Brain pericyte (primary cell): ENCODE results near the gene CCL23.
"Not testable (repeated sequence)": the region's sequence is repeated elsewhere in the genome, so short reads cannot be mapped to it uniquely, and the experiment has no call there.

Experiments
- DNase-seq: peaks from one replicate; pipeline ENCODE4 v3.0.0-alpha.2; 2012; ENCODE audit warnings: low read depth, low spot score

CCL23 gene, protein sequence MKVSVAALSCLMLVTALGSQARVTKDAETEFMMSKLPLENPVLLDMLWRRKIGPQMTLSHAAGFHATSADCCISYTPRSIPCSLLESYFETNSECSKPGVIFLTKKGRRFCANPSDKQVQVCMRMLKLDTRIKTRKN

DNA sequence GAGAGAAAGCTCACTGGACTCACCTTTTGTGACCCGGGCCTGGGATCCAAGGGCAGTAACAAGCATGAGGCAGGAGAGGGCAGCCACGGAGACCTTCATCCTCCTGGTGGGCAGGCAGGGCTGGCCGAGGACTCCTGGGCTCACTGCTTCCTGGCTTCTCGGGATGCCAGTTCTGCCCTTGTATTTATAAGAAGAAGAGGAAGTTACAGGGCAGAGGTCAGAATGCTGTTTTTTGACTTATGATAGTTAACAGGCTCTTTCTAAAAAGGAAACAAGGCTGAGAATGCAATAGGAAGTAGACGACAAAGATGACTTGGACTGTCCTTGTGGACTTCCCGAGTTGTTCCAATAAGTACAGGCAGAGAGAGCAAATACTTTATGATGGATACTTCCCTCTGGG lies at the start of gene CCL23:
CCL23 (minus strand) TSS at position 174 of the 400 bp plus-strand sequence; CDS start at position 99, 75 bp downstream.
- no peak for DNase-seq

DNA sequence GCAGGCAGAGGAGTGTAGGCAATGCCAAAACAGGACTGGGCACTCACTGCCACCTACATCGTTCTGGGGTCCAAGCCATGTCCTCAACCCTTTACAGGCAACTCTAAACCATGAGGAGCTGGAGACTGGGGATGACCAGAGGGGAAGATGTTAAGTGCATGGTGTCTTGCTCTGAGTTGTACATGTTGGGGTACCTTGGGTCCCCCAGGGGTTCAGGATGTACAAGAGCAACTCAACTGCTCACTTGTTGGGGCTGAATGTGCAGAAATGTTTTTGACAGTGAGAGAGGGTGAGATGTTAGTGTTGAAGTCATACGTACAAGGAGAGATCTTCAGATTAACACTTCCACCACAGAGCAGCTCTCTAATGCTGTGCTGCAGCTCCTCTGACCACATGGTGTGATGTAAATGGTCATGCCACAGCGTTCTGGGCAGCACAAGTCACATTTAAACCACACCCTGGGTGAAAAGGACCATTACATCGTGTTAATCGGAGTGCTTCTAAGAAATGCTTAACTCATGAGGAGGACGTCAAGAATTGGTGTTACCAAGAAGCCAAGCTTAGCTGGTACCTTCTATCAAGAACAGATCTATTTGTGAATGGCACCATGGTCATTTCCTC lies 48.7 kb upstream of the CCL23 start:
- no peak for DNase-seq

DNA sequence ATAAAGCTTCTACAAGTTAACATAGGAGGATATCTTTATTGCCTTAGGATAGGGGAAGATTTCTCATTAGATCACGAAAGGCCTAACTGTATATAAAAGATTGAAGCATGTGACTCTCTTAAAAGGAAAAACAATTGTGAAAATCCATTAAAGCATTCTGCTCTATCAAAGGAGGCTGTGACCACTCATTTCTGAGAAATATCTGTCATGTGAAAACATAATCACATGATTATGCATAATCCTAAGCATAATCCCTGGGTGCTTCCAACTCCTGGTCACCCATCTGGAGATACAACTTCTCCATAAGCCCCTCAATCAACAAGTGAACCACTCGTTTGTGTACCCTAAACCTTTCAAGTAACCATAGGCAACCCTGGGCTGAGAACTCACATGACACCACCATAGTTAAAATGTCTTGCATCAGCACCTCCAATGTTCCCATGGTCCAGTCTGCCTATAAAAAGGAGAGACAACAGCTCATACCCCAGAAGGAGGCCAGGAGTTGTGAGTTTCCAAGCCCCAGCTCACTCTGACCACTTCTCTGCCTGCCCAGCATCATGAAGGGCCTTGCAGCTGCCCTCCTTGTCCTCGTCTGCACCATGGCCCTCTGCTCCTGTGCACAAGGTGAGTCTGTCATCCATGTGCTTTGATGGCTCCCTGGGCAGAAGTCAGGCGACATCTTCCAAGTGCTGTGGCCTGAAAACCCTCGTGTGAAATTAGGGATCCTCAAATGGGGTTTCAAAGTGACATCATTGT lies 46.2 kb upstream of the CCL23 start, which contains the start of gene CCL18:
CCL18 (plus strand) TSS at position 487 of the 756 bp plus-strand sequence; CDS start at position 558, 71 bp downstream.
- DNase-seq: no peak

DNA sequence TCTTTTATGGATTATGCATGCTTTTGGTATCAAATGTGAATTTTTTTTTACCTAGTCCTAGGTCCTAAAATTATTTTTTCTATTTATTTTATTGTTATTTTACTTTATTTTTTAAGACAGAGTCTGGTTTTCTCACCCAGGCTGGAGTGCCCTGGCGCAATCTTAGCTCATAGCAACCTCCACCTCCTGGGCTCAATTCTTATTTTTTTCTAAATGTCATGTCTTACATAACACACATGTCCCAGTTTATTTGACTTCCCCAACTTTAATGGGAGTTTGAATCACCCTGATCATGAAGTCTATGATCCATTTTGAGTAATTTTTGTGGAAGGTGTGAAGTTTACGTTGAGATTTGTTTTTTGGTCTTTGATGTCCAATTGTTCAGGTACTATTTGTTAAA lies 43.0 kb upstream of the CCL23 start:
- DNase-seq: no peak

DNA sequence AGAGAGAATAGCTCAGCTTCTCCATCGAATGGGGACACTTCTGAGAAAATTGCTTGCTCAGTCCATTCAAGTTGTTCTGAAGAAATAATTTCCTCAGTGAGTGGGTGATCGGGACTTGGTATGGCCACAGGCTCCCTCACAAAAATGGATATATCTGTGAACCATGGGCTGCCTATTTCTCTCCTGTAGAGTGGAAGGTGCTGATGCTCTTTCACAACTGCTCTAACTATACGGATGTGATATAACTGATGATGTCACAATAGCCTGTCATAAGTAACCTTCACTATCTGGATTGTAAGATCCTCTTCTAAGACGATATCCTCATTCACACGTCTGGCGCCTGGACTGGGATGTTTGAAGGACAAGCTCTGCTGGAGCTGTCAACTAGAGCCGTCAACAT lies 41.6 kb upstream of the CCL23 start:
- DNase-seq: no peak

DNA sequence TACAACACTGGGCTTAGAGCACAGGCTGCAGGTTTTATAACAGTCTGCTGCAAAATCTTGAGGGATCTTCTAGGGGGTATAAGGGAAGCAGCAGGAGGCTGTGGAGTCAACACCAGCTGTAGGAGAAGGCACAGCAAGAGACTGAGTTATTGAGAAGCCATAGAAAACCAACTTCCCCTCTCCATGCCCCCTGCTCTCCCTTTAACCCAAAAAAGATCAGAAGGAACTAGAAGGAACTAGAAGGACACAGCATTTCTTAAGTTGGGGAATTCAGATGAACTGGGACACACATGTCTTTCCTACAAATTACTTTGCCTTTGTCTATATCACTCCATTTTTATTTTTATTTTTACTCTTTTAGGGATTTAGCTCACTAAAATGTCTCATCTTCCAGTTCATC lies 40.1 kb upstream of the CCL23 start:
- no peak for DNase-seq

DNA sequence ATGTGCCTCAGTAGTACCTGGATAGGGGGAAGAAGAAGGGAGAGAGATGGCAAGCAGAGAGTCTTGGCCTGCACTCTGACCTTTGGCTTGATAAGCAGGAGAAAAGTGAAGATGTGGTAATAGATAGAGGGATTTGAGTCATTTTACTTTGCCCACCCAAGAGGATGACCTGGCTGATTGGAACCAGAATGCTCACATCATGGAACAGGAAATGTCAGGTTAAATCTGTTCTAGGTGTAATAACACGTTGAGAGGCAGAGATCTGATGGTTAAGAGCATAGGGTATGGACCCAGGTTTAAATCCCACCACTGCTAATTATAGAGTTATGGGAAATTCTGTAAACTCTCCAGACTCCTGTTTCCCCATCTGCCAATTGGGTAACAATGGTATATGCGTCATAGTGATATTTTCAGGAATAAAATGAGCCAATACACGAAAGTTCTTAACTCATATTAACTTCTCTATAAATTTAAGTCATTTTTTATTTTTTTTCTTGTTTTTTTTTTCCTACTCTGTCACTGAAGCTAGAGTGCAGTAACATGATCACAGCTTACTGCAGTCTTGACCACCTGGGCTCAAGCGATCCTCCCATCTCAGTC lies 38.2 kb upstream of the CCL23 start:
- DNase-seq: no peak

DNA sequence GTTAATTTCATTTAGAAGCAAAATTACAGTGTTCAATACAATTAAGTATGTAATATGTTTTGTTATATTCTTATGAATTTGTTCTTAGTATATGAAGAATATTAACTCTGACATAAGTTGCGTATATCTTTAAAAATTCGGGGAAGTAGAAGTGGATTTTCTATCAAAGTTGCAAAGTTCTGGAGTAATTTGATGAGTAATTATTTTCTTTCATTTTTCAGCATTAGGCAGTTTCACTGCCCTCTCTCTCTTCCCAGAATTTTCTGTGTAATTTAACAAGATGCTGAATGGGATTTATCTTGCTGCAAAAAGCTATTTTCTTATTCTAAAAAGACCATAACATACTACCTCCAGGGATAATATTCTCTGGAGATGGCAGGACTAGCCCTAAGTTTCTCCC lies 37.4 kb upstream of the CCL23 start:
- no peak for DNase-seq

DNA sequence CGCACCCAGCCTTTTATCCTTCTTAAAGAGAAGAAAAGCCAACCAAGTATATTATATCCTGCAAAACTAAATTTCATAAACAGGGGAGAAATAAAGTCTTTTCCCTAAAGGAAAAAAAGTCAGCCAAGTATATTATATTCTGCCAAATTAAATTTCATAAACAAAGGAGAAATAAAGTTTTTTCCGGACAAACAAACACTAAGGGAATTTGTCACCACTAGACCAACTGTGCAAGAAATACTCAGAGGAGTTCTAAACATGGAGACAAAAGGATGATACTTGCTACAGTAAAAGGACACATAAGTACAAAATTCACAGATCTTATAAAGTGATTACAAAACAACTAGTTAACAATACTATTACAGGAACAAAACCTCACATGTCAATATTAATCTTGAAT lies 31.9 kb upstream of the CCL23 start:
- no peak for DNase-seq

DNA sequence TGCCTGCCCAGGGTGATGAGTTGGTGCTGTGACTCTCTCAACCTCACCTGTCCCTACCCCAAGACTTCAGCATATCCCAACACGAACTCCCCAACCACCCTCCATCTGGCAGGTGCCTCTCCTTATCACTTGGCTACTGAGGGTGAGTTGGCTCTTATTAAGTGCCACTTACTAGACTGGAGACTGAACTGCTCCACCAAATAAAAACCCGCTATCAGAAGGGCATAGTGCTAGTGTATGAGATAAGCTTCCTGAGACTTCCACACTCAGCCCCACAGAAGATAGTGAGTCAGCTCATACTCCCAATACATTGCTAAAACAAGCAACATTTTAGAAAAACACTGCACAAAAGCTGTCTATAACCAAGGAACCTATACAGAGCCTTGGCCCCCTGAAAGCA lies 30.3 kb upstream of the CCL23 start:
- no peak for DNase-seq

DNA sequence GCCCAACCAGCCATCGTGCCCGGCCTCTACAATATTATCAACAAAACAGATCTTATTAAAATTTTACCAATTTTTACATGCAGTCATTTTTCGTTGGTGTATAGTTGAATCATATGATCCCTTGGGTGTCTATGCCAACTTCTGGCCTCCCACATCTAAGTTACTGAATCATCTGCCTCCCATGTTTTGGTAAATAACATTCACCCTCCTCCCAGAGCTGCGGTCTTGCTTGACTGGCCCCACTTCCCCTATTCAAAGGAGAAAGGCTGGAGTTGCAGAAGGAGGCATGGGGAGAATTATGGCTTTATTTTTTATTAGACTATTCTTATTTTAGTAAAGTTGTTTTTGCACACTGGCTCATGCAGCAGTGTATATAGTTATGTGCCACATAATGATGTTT lies 18.5 kb upstream of the CCL23 start:
- no peak for DNase-seq

DNA sequence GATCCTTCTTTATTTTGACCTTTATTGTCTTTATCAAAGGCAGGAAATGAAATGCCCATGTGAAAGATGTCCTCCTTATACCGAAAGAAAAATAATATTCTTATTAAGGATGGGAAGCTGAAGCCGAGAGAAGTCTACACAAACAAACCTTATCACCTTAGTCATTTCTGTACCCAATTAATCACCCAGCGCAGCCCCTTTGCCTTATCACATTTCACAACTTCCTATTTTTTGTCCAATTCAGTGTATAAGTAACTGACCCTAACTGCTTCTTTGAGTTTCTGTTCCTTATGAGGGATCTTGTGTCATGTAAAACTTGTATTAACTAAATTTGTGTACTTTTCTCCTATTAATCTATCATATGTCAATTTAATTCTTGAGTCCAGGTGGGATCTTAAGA lies 16.4 kb upstream of the CCL23 start:
- no peak for DNase-seq

DNA sequence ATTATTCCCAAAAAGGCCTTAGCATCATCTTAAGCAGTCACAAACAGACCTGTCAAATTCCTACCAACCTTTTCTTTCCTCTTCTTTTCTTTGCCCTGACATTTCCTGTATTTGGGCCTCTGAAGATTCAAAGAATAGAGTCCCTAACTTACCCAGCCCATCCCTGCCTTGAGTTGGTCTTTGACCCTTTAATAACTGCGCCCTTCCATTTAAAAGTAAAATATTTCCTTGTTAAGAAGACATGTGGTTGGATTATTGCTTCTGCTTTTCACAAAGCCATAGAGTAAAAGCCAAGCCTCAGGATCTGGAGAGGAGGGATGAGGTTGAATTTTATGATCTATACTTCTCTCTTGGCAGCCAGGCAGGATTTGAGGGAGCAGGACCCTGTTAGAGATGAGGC lies 13.2 kb upstream of the CCL23 start:
- DNase-seq: no peak

DNA sequence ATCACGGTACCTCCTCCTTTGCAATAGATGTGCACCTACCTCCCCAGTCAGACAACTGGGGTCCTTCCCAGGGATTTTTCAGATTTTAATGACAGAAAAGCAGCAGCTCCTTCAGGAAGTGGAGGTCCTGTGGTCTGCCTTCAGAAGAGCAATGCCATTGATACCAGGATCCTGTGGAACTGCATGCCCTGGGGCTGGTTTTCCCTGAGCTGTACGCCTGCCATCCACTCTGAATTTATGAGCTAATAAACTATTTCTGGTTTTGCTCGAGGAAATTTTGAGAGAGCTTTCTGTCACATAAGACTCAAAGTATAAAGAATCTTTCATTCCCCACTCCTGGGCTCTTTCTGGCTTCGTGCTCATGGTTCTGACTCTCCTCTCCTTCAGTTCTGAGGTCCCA lies 10.0 kb upstream of the CCL23 start:
- no peak for DNase-seq

DNA sequence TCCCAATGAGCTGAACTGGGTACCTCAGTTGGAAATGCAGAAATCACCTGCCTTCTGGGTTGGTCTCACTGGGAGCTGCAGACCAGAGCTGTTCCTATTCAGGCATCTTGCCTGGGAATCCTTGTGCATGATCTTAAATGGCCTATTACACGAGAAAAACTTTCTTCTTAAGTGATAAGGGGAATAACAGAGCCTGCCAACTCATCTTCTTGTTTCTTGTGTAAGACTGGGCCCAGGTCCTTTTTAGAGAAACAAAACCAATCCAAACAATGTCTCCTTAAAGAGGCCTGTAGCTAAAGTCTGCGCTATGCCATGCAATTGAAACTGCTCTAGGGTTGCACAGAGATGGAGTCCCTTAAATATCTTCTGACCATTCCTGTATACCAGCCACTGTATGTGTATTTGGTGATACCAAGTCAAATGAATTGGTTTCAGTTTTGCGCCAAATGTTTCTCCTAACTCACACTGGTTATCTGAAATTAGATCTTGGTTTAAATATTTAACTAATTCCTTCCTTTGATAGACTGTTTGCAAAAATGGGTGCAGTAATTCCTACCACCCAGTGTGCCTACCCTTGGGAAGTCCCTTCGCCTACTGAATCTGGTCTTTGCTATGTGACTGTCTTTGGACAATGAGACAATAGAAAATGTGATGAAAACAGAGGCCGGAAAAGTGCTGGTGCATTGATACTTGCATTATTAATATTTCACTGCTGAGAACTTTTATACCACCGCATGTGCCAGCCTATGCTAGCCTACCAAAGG lies 6.5 kb upstream of the CCL23 start:
- DNase-seq: no peak

DNA sequence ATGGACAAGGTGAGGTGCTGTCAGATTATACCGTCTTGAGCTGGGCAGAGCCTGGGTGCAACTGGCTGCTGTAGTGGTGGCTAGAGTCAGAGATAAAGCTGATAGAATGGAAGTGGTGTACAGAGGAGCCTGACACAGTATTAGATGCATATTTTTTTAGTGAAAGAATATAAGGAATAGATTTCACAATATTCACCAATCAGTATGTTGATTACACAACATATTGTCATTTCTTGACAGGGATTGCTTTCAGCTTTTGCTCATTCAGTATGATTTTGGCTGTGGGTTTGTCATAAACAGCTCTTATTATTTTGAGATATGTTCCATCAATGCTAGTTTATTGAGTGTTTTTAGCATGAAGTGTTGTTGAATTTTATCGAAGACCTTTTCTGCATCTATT lies 1.7 kb upstream of the CCL23 start:
- no peak for DNase-seq

DNA sequence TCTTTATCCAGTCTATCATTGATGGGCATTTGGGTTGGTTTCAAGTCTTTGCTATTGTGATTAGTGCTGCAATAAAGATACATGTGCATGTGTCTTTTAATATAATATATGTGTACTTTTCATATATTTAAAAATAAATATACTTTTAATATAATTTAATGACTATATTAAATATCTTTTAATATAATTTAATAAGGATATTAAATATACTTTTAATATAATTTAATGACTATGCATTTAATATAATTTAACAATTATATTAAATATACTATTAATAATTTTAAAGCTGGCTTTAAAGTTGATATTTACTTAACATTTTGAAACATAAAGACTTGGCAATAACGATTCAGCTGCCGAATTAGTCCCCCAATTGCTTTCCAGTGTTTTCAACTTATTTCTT lies 1.2 kb downstream of the CCL23 start:
- DNase-seq: no peak

DNA sequence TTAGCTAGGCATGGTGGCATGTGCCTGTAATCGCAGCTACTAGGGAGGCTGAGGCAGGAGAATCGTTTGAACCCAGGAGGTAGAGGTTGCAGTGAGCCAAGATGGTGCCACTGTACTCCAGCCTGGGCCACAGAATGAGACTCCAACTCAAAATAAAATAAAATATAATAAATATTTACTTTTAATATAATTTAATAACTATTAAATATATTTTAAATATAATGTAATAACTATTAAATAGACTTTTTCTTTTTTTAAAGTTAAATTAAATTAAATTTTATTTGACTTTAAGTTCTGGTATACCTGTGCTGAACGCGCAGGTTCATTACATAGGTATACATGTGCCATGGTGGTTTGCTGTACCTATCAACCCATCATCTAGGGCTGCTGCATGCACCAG lies 1.9 kb downstream of the CCL23 start:
- DNase-seq: not testable (repeated sequence)

DNA sequence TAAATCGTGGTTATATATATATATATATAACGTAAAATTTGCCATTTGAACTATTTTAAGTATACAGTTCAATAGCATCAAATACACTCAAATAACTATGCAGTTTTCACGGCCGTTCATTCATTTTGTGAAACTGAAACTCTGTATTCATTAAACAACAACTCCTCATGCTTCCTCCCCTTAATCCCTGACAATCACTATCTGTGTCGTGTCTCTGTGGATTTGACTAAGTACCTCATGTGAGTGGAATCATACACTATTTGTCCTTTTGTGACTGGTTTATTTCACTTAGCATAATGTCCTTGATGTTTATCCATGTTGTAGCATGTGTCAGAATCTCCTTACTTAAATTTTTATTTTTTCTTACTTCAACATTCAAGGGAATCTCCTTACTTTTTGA lies 2.8 kb downstream of the CCL23 start:
- no peak for DNase-seq

DNA sequence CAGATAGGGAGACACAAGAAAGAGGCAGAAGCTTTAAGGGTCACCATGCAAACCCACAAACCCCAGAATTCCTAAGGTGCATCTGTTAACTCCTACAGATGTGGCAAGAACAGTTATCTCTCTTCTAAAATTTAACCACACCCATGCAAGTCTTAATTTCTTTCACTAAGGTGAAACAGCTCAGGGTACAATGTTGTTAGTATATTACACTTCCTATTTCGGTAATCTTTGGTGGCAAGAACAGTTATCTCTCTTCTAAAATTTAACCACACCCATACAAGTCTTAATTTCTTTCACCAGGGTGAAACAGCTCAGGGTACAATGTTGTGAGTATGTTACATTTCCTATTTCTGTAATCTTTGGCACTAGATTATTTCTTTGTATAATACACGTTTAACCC lies 6.6 kb downstream of the CCL23 start:
- DNase-seq: no peak

DNA sequence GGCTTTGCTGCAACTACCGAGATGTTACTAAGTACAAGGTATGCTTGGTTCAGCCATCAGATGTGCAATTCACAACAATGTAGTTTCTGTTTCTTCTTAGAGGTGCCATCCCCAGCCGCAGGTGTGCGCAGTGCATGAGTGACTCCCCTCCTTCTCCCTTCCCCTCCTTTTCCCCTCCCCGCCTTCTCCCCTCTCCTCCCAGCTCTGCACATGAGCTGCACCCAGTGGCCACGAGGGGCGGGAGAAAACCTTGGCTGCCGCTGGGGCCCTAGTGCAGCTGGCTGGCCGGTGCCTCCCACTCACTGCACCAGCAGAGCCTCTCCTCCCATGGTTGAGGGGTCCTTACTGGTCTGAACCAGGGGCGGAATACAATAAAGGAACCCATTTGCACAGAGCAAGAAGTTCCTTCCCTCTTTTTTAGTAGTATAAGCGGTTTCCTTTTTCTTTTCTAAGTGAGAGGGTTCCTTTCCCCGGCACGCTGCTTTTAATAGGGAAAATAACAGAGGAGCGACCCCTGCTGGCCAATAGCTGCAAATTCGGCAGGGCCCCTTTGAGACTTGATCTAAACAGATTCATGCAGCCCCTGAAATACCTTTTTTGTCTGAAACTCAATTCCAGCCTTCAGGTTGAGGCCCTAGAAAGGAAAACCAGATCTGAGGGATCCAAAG lies 8.6 kb downstream of the CCL23 start:
- DNase-seq: no peak
